ENCODE results near the gene TRAF5. TPM values are rescaled to one million over a fixed set of nuclear protein-coding genes. Genes with fewer than 3 reads are reported as not detected.
A peak's percentile ranks its signal among the peaks of the same experiment; 100 is the strongest.

TRAF5 gene
- total RNA-seq, 1 donor from 2014 or later, result 17.9 TPM

DNA sequence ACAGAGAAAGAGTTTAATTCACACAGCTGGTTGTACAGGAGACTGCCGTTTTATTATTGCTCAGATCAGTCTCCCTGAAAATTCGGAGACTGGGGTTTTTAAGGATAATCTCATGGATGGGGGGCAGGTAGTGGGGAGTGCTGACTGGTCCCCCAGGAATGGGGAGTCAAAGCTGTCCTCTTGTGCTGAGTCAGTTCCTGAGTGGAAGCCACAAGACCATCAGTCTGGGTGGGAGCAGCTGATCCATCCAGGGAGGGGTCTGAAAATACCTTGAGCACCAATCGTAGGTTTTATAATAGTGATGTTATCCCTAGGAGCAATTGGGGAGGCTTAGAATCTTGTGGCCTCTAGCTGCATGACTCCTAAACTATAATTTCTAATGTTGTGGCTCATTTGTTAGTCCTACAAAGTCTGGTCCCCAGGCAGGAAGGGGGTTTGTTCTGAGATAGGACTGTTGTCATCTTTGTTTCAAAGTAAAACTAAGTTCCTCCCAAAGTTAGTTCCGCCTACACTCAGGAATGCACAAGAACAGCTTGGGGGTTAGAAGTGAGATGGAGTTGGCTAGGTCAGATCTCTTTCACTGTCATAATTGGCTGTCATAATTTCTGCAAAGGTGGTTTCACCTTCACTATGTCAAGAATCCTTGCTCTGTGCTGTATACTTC, 50.3 kb downstream of the TRAF5 start:
- Mint-ChIP-seq H3K9me3 (no peaks in the 10 kb centered on the region), H3K36me3 (peaks cover 4% of the 10 kb centered on the region), H3K4me3 (no peak overlapping the region), H3K27ac (peak overlapping the region; percentile 75), H3K4me1 (ENCODE audit: unreplicated experiment) (peaks cover 26% of the 10 kb centered on the region), H3K27me3 (no peaks in the 10 kb centered on the region)
- TF ChIP-seq, protein P1, sequence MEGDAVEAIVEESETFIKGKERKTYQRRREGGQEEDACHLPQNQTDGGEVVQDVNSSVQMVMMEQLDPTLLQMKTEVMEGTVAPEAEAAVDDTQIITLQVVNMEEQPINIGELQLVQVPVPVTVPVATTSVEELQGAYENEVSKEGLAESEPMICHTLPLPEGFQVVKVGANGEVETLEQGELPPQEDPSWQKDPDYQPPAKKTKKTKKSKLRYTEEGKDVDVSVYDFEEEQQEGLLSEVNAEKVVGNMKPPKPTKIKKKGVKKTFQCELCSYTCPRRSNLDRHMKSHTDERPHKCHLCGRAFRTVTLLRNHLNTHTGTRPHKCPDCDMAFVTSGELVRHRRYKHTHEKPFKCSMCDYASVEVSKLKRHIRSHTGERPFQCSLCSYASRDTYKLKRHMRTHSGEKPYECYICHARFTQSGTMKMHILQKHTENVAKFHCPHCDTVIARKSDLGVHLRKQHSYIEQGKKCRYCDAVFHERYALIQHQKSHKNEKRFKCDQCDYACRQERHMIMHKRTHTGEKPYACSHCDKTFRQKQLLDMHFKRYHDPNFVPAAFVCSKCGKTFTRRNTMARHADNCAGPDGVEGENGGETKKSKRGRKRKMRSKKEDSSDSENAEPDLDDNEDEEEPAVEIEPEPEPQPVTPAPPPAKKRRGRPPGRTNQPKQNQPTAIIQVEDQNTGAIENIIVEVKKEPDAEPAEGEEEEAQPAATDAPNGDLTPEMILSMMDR (conservative IDR thresholded peaks at IDR 0.05), result no peak
- no peak for DNase-seq (ENCODE audit: extremely low spot score, unreplicated experiment)

DNA sequence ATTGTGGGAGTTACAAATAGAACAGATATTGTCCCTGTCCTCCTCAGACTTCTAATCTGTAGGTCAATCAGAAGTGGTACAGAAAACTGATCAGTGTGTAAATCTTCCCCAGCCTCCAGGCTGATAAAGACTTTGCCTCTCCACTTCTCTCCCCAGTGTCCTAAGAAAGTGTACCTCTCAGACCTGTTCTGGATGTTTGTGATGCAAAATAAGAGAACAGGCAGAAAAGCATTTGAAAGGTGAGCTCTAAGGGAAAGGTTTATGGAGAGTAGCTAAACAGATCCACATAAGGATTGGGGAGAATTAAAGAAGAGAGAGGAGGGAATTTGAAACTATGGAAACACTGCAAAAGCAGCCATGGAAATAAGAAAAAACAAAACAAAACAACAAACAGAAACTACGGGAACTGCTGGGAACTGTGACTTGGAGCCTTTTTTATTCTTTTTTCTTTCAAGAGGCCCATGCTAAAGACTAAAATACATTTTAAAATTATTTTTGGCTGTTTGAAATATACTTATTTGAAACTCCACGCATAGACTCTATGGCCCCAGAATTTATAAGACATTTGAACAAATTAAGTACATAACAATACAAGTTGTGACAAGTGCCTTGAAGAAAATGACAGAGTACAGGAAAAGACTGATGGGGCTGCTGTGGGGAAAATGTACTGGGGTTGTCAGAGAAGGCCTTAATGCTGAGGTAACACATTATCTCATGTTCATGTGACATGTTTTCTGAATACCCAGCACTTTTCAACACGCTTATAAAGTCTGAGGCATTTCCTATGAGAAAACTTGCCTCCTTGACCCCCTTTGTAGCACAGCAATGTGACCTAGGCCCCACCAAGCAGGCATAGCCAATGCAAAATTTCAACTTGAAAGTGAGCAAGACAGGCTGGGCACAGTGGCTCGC, 51.2 kb downstream of the TRAF5 start:
- Mint-ChIP-seq H3K9me3 (no peaks in the 10 kb centered on the region), H3K27ac (peak overlapping the region; percentile 75), H3K4me1 (ENCODE audit: unreplicated experiment) (peaks cover 30% of the 10 kb centered on the region), H3K4me3 (no peak overlapping the region), H3K27me3 (no peaks in the 10 kb centered on the region), H3K36me3 (peaks cover 4% of the 10 kb centered on the region)
- TF ChIP-seq, protein P1 (conservative IDR thresholded peaks at IDR 0.05), result no peak
- no peak for DNase-seq (ENCODE audit: extremely low spot score, unreplicated experiment)

DNA sequence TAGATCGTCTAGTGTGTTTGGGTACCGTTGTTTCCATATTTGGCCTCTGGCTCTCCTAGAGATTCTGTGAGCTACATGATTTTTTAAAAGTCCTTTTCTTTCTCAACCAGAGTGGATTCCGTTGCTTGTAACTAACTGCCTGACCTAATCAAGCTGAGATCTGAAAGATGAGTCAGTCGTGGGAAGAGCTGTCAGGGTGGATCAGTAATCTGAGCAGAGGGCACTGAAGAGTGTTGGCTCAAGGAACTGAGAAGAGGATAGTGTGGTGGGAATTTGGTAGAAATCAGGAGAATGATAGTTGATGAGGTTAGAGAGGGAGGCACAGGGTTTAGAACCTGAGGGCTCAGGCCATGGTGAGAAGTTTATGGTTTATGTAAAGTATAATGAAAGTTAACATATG, 52.2 kb downstream of the TRAF5 start:
- Mint-ChIP-seq H3K27ac (peak overlapping the region; percentile 52), H3K36me3 (peaks cover 4% of the 10 kb centered on the region), H3K4me1 (ENCODE audit: unreplicated experiment) (peaks cover 38% of the 10 kb centered on the region), H3K4me3 (no peak overlapping the region), H3K9me3 (no peaks in the 10 kb centered on the region), H3K27me3 (no peaks in the 10 kb centered on the region)
- no peak for DNase-seq (ENCODE audit: extremely low spot score, unreplicated experiment)
- TF ChIP-seq, protein P1 (conservative IDR thresholded peaks at IDR 0.05), result no peak

DNA sequence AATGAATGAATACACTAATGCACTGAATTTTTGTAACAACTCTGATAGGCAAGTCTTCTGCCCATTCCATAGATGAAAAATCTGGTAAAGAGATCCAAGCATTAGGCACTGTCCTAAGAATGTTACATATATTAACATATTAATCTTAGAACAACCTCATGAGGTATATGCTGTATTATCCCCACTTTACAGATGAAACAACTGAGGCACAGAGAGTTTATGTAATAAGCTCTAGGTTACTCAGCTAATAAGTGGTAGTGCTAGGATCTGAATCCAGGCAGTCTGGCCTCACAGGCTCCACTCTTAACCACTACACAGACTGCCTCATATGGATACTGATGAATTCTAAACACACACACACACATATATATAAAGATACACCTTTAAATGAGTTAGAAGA, 52.8 kb downstream of the TRAF5 start:
- Mint-ChIP-seq H3K27me3 (no peaks in the 10 kb centered on the region), H3K27ac (no peak overlapping the region), H3K9me3 (no peaks in the 10 kb centered on the region), H3K4me3 (no peak overlapping the region), H3K36me3 (peaks cover 4% of the 10 kb centered on the region), H3K4me1 (ENCODE audit: unreplicated experiment) (peaks cover 39% of the 10 kb centered on the region)
- DNase-seq (ENCODE audit: extremely low spot score, unreplicated experiment), result no peak
- TF ChIP-seq, protein P1 (conservative IDR thresholded peaks at IDR 0.05), result no peak

DNA sequence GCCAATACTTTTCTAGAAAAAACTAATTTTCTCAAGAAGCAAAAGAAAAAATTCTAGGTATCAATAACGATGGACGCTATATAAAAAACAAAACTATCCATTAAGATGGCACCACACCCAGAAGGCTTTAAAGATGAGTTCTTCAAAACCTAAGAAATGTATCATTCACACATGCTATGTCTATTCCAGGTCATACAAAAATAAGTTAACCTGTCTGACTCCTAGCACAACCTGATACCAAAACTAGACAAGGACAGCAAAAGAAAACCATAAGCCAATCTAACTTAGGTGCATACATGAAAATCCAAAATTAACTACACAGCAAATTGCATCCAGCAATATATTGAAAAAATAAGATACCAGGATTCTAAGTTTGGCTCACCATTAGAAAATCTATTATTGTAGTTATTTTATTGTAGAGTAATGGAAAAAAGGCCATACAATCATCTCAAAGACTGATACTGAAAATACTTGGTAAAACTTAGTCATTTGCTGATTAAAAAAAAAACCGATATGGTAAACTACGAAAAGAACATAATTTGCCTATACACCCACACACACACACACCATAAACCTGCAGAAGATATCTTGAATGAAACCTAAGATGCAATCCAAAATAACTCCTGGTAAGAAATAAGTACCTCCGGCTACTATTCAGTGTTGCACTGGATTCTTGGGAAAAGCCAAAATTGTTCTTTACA, 55.0 kb downstream of the TRAF5 start:
- TF ChIP-seq, protein P1 (conservative IDR thresholded peaks at IDR 0.05), result no peak
- Mint-ChIP-seq H3K36me3 (peaks cover under 1% of the 10 kb centered on the region), H3K4me3 (peak overlapping the region; percentile 96), H3K4me1 (ENCODE audit: unreplicated experiment) (peaks cover 30% of the 10 kb centered on the region), H3K27ac (peak overlapping the region; percentile 99), H3K9me3 (no peaks in the 10 kb centered on the region), H3K27me3 (no peaks in the 10 kb centered on the region)
- no peak for DNase-seq (ENCODE audit: extremely low spot score, unreplicated experiment)
